ENCODE results near the gene BRINP2.

The BRINP2 gene

GRCh38 chr1:177219554-177220458 lies 49.0 kb downstream of the BRINP2 start:
- H3F3A ChIP-seq (ENCODE audit: insufficient read depth, low read length): no peaks in the 10 kb centered on the region
- TF ChIP-seq EZH2 (IDR thresholded peaks at IDR 0.05; ENCODE audit: borderline replicate concordance, low read length) (no peak), CTCF (IDR thresholded peaks at IDR 0.05; ENCODE audit: low read length) (no peak)
- H3K79me2 ChIP-seq (ENCODE audit: insufficient read depth, low read length): no peaks in the 10 kb centered on the region
- 0 out of 2 replicates have a peak, but pooled peaks cover 3% of the 10 kb centered on the region for H3K9me3 ChIP-seq (ENCODE audit: low read length)
- no peak overlapping the region for H3K9ac ChIP-seq (ENCODE audit: low read length)
- no peaks in the 10 kb centered on the region for H3K9me2 ChIP-seq (ENCODE audit: low read depth, low read length)
- H3K27me3 ChIP-seq (ENCODE audit: insufficient read depth, low read length): no peaks in the 10 kb centered on the region
- H4K20me1 ChIP-seq (ENCODE audit: insufficient read depth, low read length): no peaks in the 10 kb centered on the region
- H3K27ac ChIP-seq (ENCODE audit: low read depth, low read length, poor library complexity, severe bottlenecking): no peak overlapping the region
- H3K36me3 ChIP-seq (ENCODE audit: insufficient read depth, low read length): no peaks in the 10 kb centered on the region
- H3K4me3 ChIP-seq (ENCODE audit: low read depth, low read length, poor library complexity, severe bottlenecking): no peak overlapping the region
- no peaks in the 10 kb centered on the region for H3K4me1 ChIP-seq (ENCODE audit: insufficient read depth, low read length, severe bottlenecking)
- no peak overlapping the region for H3K4me2 ChIP-seq (ENCODE audit: low read length)
- no peak overlapping the region for H2AFZ ChIP-seq (ENCODE audit: low read length)

DNA sequence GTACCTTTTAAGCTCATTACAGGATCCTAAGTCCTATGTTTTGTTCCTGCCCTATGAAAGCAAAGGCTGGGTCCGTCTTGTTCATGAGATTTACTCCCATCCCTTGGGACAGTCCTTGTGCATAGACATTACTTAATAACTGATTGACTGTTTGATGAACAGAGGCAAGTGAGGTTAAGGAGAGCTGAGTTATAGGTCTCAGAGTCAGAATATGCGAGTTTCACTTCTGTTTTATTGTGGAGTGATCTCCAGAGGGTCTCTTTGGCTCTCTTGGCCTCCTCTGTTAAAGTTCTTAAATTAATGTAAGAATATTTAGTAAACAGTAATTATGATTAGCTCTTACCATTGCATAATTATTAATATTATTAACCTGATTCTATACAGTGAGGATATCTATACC lies 52.6 kb downstream of the BRINP2 start:
- Histone ChIP-seq H3K4me3 (ENCODE audit: low read depth, low read length, poor library complexity, severe bottlenecking) (no peak overlapping the region), H2AFZ (ENCODE audit: low read length) (no peak overlapping the region), H3K4me1 (ENCODE audit: insufficient read depth, low read length, severe bottlenecking) (no peaks in the 10 kb centered on the region), H3F3A (ENCODE audit: insufficient read depth, low read length) (no peaks in the 10 kb centered on the region), H3K9me2 (ENCODE audit: low read depth, low read length) (no peaks in the 10 kb centered on the region), H3K9ac (ENCODE audit: low read length) (no peak overlapping the region), H3K79me2 (ENCODE audit: insufficient read depth, low read length) (no peaks in the 10 kb centered on the region), H4K20me1 (ENCODE audit: insufficient read depth, low read length) (no peaks in the 10 kb centered on the region), H3K27me3 (ENCODE audit: insufficient read depth, low read length) (no peaks in the 10 kb centered on the region), H3K27ac (ENCODE audit: low read depth, low read length, poor library complexity, severe bottlenecking) (no peak overlapping the region), H3K4me2 (ENCODE audit: low read length) (no peak overlapping the region), H3K36me3 (ENCODE audit: insufficient read depth, low read length) (no peaks in the 10 kb centered on the region), H3K9me3 (ENCODE audit: low read length) (no peaks in the 10 kb centered on the region)
- TF ChIP-seq CTCF (IDR thresholded peaks at IDR 0.05; ENCODE audit: low read length): no peak
- no peak for TF ChIP-seq EZH2 (IDR thresholded peaks at IDR 0.05; ENCODE audit: borderline replicate concordance, low read length)

GRCh38 chr1:177227978-177228692 lies 57.4 kb downstream of the BRINP2 start:
- no peak for TF ChIP-seq EZH2 (IDR thresholded peaks at IDR 0.05; ENCODE audit: borderline replicate concordance, low read length)
- TF ChIP-seq CTCF (IDR thresholded peaks at IDR 0.05; ENCODE audit: low read length): no peak
- H3K4me3 ChIP-seq (ENCODE audit: low read depth, low read length, poor library complexity, severe bottlenecking): no peak overlapping the region
- H3F3A ChIP-seq (ENCODE audit: insufficient read depth, low read length): no peaks in the 10 kb centered on the region
- H3K4me1 ChIP-seq (ENCODE audit: insufficient read depth, low read length, severe bottlenecking): no peaks in the 10 kb centered on the region
- no peaks in the 10 kb centered on the region for H3K27me3 ChIP-seq (ENCODE audit: insufficient read depth, low read length)
- H3K9me3 ChIP-seq (ENCODE audit: low read length): no peaks in the 10 kb centered on the region
- no peak overlapping the region for H3K9ac ChIP-seq (ENCODE audit: low read length)
- no peaks in the 10 kb centered on the region for H3K79me2 ChIP-seq (ENCODE audit: insufficient read depth, low read length)
- H4K20me1 ChIP-seq (ENCODE audit: insufficient read depth, low read length): no peaks in the 10 kb centered on the region
- H3K36me3 ChIP-seq (ENCODE audit: insufficient read depth, low read length): no peaks in the 10 kb centered on the region
- H3K27ac ChIP-seq (ENCODE audit: low read depth, low read length, poor library complexity, severe bottlenecking): no peak overlapping the region
- no peak overlapping the region for H2AFZ ChIP-seq (ENCODE audit: low read length)
- no peak overlapping the region for H3K4me2 ChIP-seq (ENCODE audit: low read length)
- no peaks in the 10 kb centered on the region for H3K9me2 ChIP-seq (ENCODE audit: low read depth, low read length)
